Activated naive CD8-positive, alpha-beta T cell treated with anti-CD3 and anti-CD28 coated beads, Interleukin-2, amount 10 ng/mL, durations not matched to agents 7 days and 5 days (primary cell): ENCODE data around the gene SYS1. TPM values are rescaled to one million over a fixed set of nuclear protein-coding genes. Genes with fewer than 3 reads are reported as not detected.

ENCODE experiments used
- ATAC-seq: fragments of 150-1000 bp; cut with Tn5 transposase; one replicate; pipeline ENCODE4 v1.10.0; 2021; ENCODE audit warnings: low read depth, moderate library complexity
- POLR2A ChIA-PET: fragments of 350-600 bp; sonication (Branson Sonifier 250); formaldehyde crosslinking; loops from one replicate; lab custom pipeline; 2021; ENCODE audit warnings: antibody characterized with exemption; lab: Charles Lee
- DNase-seq: peaks from one replicate; pipeline ENCODE4 v3.0.0; 2021
- H3K27ac Mint-ChIP-seq: one replicate; pipeline ENCODE4 v1.8.0; 2022; ENCODE audit warnings: mild to moderate bottlenecking, mixed read lengths
- H3K27me3 Mint-ChIP-seq: one replicate; pipeline ENCODE4 v1.8.0; 2022; ENCODE audit warnings: mild to moderate bottlenecking, moderate library complexity, mixed read lengths
- H3K36me3 Mint-ChIP-seq: one replicate; pipeline ENCODE4 v1.8.0; 2021; ENCODE audit warnings: mild to moderate bottlenecking, mixed read lengths
- H3K4me1 Mint-ChIP-seq: one replicate; pipeline ENCODE4 v1.8.0; 2021; ENCODE audit warnings: mixed read lengths
- H3K4me3 Mint-ChIP-seq: one replicate; pipeline ENCODE4 v1.8.0; 2022; ENCODE audit warnings: mild to moderate bottlenecking, moderate library complexity, mixed read lengths
- H3K9me3 Mint-ChIP-seq: one replicate; pipeline ENCODE4 v1.8.0; 2021; ENCODE audit warnings: mixed read lengths
- total RNA-seq, 2 experiments: library from RNA; stranded (reverse); gene quantifications; one replicate each; pipeline ENCODE4 v1.2.3, GENCODE V29; 2021

Gene SYS1
- total RNA-seq, 2 experiments from 2014 or later = 34.9 to 38.6 TPM

DNA sequence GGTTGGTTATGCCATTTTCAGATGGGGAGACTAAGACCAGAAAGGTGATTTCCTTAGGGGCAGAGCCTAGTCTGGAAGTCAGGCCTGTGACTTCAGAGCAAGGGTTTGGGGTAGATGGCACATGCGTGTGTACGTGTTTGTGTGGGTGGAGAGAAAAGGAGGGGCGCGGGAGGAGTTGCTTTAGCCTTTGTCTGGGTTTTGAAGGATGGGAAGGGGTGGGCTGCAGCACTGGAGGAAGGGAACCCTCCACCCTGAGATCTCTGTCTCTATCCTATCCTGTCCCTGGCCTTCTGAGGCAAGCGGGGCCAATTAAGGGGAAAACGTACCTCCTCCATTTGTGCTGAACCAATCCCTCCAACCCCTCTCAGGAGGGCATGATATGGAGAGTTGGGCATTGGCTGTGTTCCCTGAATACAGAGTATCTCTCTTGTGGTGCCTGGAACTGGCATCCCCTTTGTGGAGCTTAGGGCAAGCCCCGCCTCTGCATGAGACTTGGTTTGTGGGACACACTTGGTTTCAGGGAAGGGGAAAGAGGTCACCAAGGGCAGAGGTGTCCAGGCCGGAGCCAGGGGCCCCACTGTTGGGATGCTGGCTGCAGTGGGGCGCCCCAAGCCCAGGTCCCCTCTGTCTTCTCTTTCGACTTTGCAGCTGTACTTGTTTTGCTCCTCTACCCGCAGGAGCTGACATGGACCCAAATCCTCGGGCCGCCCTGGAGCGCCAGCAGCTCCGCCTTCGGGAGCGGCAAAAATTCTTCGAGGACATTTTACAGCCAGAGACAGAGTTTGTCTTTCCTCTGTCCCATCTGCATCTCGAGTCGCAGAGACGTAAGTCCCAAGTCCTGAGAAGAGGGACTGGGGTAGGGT lies 45.1 kb downstream of the SYS1 start, which contains the start of gene DBNDD2:
DBNDD2 (plus strand) TSS at position 507 of the 863 bp plus-strand sequence; CDS start at position 686, 179 bp downstream.
- Mint-ChIP-seq H3K4me3 (peak within 1 kb of the TSS; percentile 83), H3K27ac (no peak within 1 kb of the TSS), H3K9me3 (no peaks in the 10 kb centered on the region), H3K27me3 (peaks cover 15% of the 10 kb centered on the region), H3K36me3 (peaks cover 4% of the 10 kb centered on the region), H3K4me1 (peaks cover 10% of the 10 kb centered on the region)
- no peak for DNase-seq
- no peak for ATAC-seq
- POLR2A ChIA-PET = interaction anchor here (1.2 to 2.8 kb wide), 3 partner anchors 8 to 34 kb away, joined by 3 to 23 read pairs (median 20); partner anchors contain the start of gene PIGT

DNA sequence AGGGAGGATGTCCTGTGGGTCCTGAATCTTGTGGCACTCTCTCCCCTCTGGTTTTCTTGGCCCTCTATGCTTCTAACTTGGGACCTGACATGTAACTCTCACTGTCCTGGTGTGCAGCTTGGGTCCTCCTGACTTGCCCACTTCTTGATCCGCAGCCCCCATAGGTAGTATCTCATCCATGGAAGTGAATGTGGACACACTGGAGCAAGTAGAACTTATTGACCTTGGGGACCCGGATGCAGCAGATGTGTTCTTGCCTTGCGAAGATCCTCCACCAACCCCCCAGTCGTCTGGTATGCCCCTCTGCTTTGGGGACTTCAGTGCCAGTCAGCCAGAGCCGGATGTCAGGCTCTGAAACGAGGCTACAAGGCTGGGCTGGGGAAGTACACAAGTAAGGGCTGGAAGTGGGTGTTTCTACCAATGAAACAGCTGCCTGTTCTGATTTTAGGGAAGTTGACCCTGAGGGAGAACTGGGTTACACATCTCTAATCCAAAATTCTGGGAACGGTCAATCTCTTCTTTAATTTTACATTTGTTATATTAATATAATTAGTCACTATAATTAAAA lies 45.8 kb downstream of the SYS1 start:
- peaks cover 10% of the 10 kb centered on the region for H3K4me1 Mint-ChIP-seq
- H3K27ac Mint-ChIP-seq = no peak overlapping the region
- POLR2A ChIA-PET = no interaction called here
- DNase-seq (no peak), ATAC-seq (no peak)
- peaks cover 15% of the 10 kb centered on the region for H3K27me3 Mint-ChIP-seq
- peaks cover 2% of the 10 kb centered on the region for H3K36me3 Mint-ChIP-seq
- H3K9me3 Mint-ChIP-seq = no peaks in the 10 kb centered on the region
- H3K4me3 Mint-ChIP-seq = no peak overlapping the region

DNA sequence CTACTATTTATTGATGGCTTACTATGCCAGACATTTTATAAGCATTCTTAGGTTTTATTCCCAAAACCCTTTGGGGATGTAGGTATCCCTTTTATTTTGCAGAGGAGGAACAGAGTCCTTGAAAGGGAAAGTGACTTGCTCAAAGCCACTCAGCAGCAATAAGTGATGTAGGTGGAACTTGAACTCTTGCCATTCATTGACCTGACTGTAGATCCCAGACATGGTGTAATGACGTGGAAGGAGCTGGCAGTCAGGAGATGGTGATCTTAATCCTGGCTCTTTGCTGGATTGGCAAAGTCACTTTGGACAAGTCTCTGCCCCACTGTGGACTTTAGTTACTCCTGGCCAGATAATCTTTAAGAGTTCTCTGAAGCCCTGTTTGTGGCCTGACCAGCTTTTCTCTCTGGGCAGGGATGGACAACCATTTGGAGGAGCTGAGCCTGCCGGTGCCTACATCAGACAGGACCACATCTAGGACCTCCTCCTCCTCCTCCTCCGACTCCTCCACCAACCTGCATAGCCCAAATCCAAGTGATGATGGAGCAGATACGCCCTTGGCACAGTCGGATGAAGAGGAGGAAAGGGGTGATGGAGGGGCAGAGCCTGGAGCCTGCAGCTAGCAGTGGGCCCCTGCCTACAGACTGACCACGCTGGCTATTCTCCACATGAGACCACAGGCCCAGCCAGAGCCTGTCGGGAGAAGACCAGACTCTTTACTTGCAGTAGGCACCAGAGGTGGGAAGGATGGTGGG lies 46.7 kb downstream of the SYS1 start:
- POLR2A ChIA-PET = interaction anchor here (1.3 kb wide), 1 partner anchor 35 kb away, joined by 3 read pairs; no protein-coding TSS in a partner anchor
- DNase-seq = no peak
- Mint-ChIP-seq H3K36me3 (peaks cover 2% of the 10 kb centered on the region), H3K27ac (no peak overlapping the region), H3K27me3 (peaks cover 9% of the 10 kb centered on the region), H3K4me1 (peaks cover 9% of the 10 kb centered on the region), H3K9me3 (no peaks in the 10 kb centered on the region), H3K4me3 (no peak overlapping the region)
- no peak for ATAC-seq

DNA sequence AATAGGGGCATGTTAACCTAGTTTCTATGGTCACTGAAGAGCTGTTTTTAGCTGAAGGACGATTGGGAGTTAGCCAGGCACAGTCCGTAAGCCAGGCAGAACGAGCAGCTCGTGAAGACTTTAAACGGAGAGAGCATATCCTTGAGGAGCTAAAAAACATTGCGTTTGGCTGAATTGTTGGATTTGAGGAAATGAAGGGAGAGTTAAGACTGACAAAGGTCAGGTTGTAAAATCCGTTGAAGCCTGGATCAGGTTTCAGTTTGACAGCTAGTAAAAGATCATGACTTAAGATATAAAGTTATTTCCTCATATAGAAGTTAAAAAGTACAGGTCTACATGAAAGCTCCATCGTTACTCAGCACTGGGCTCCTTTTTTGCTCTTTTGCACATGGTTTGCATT lies 47.9 kb downstream of the SYS1 start:
- Mint-ChIP-seq H3K27me3 (no peaks in the 10 kb centered on the region), H3K36me3 (peaks cover 2% of the 10 kb centered on the region), H3K4me1 (peaks cover 12% of the 10 kb centered on the region), H3K9me3 (no peaks in the 10 kb centered on the region), H3K27ac (no peak overlapping the region), H3K4me3 (no peak overlapping the region)
- POLR2A ChIA-PET = interaction anchor here (1.3 kb wide), 1 partner anchor 37 kb away, joined by 3 read pairs; no protein-coding TSS in a partner anchor
- ATAC-seq (no peak), DNase-seq (no peak)

DNA sequence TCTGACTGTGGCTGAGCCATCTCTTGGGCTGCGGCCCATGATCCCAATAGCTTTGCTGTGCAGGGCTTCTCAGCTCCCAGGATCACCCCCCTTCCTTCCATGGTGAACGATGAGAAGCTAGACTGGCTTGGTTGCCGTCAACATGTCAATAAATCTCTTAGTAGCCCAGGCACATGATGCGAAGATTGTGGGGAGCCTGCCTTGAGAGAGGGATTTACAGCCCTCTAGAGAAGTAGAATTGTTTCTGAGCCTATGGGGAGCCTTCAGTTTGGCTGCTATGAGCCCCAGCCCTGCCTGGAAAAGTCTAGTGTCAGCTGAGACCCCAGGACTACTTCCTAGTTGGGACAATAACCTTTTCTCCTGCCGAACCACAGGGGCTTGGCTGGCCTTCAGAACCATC lies 49.7 kb downstream of the SYS1 start:
- POLR2A ChIA-PET = interaction anchor here (0.6 to 1.9 kb wide), 2 partner anchors 35 to 39 kb away, joined by 3 to 7 read pairs; no protein-coding TSS in a partner anchor
- no peaks in the 10 kb centered on the region for H3K27me3 Mint-ChIP-seq
- no peaks in the 10 kb centered on the region for H3K9me3 Mint-ChIP-seq
- ATAC-seq = no peak
- peaks cover 19% of the 10 kb centered on the region for H3K4me1 Mint-ChIP-seq
- DNase-seq = no peak
- H3K4me3 Mint-ChIP-seq = no peak overlapping the region
- peaks cover 2% of the 10 kb centered on the region for H3K36me3 Mint-ChIP-seq
- no peak overlapping the region for H3K27ac Mint-ChIP-seq

DNA sequence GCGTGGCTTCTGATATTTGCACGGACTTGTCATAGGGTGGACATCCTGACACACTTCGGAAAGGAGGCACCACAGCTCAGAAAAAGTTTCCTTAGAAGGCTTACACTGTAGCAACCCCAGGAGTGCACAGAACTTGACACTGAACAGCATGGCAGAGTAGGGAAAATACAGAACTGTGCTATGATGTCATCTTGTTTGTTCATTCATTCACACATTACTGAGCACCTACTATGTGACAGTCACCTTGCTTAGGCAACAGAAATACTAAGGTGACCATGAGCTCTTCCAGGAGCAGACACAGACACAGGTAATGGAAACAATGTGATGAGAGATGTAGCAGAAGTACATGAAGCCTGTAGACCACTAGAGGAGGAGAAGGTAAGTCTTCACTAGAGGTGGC lies 50.5 kb downstream of the SYS1 start:
- Mint-ChIP-seq H3K27ac (no peak overlapping the region), H3K4me1 (peaks cover 24% of the 10 kb centered on the region), H3K36me3 (peaks cover 5% of the 10 kb centered on the region), H3K9me3 (no peaks in the 10 kb centered on the region), H3K4me3 (no peak overlapping the region), H3K27me3 (no peaks in the 10 kb centered on the region)
- no peak for DNase-seq
- no peak for ATAC-seq
- POLR2A ChIA-PET = interaction anchor here (1.0 to 1.9 kb wide), 2 partner anchors 23 to 40 kb away, joined by 3 to 7 read pairs; no protein-coding TSS in a partner anchor

DNA sequence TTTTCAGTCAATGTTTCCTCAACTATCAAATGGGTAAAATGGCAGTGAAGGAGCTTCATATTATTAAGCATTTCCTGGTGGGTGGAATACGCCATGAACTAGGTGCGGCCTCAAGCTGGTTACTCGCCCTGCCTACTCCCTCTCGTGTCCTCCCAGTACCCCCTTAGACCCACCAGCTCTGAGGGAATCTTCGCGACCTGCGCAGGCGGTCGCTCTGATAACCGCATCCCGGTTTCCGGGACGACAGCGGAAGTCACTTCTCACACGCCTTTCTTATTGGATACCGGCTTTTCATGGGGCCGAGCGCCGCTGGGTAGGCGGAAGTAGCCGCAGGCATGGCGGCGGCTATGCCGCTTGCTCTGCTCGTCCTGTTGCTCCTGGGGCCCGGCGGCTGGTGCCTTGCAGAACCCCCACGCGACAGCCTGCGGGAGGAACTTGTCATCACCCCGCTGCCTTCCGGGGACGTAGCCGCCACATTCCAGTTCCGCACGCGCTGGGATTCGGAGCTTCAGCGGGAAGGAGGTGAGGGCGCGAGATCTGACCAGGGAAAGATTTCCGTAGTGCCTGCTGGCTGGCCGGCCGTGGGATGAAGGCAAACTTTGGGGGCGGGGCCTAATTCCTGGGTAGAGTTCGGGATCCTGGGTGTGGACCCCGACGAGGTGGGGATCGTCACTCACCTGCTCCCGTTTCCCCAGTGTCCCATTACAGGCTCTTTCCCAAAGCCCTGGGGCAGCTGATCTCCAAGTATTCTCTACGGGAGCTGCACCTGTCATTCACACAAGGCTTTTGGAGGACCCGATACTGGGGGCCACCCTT lies 53.1 kb downstream of the SYS1 start, which contains the start of gene PIGT:
PIGT (plus strand) TSS at position 320 of the 816 bp plus-strand sequence; CDS start at position 336, 16 bp downstream.
- H3K4me3 Mint-ChIP-seq = peak within 1 kb of the TSS; percentile 92
- DNase-seq = peak; percentile 87
- H3K9me3 Mint-ChIP-seq = no peaks in the 10 kb centered on the region
- peak; percentile 95 for ATAC-seq
- no peaks in the 10 kb centered on the region for H3K27me3 Mint-ChIP-seq
- peak within 1 kb of the TSS; percentile 90 for H3K27ac Mint-ChIP-seq
- POLR2A ChIA-PET = interaction anchor here (0.5 to 1.8 kb wide), 11 partner anchors 9 to 576 kb away, joined by 3 to 20 read pairs (median 4); partner anchors contain the start of gene SYS1
- H3K36me3 Mint-ChIP-seq = peaks cover 11% of the 10 kb centered on the region
- peaks cover 26% of the 10 kb centered on the region for H3K4me1 Mint-ChIP-seq

DNA sequence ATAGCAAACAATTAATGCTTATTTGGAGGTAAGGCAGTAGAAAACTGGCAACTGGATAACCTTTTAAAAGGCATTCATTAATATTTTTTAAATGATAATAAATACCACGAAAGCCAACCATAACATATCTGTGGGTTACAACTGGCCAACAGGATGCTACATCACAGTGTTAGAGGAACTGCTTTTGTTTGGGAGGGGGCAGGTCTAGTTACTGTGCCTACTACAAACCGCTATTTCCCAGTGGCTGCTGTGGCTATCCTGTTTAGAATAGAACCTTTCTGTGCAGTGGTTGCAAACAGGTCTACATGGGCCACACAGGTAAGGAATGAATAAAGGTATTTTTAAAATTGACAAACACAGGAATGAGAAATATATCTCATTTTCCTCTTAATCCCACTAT lies 54.0 kb downstream of the SYS1 start:
- H3K36me3 Mint-ChIP-seq = peaks cover 11% of the 10 kb centered on the region
- no peak for DNase-seq
- POLR2A ChIA-PET = interaction anchor here (1.6 to 1.8 kb wide), 4 partner anchors 10 to 396 kb away, joined by 4 to 20 read pairs (median 12); partner anchors contain the start of gene SYS1
- H3K27me3 Mint-ChIP-seq = no peaks in the 10 kb centered on the region
- H3K27ac Mint-ChIP-seq = peak overlapping the region; percentile 90
- peaks cover 26% of the 10 kb centered on the region for H3K4me1 Mint-ChIP-seq
- H3K9me3 Mint-ChIP-seq = no peaks in the 10 kb centered on the region
- ATAC-seq = no peak
- H3K4me3 Mint-ChIP-seq = peak overlapping the region; percentile 92

Other genes starting within 250 kb of the SYS1 start
- gene WFDC5, start 248.0 kb upstream of the SYS1 start, total RNA-seq = not detected
- gene WFDC12, start 238.7 kb upstream of the SYS1 start, total RNA-seq = not detected
- not detected for gene PI3, start 188.3 kb upstream of the SYS1 start, total RNA-seq
- gene SEMG1, start 156.1 kb upstream of the SYS1 start, total RNA-seq = not detected
- gene SEMG2, start 141.8 kb upstream of the SYS1 start, total RNA-seq = not detected
- gene SLPI, start 108.6 kb upstream of the SYS1 start, total RNA-seq = not detected
- gene RBPJL, start 56.3 kb upstream of the SYS1 start, total RNA-seq = not detected
- gene MATN4, start 54.9 kb upstream of the SYS1 start, total RNA-seq = under 1 TPM; 0.14 to 0.30 TPM
- gene SDC4, start 14.7 kb upstream of the SYS1 start, total RNA-seq = 1 to 10 TPM; 7.0 to 7.1 TPM
- not detected for gene TP53TG5, start 15.2 kb downstream of the SYS1 start, total RNA-seq
- 10 to 100 TPM; 21.1 TPM for gene DBNDD2, start 45.1 kb downstream of the SYS1 start, total RNA-seq
- 10 to 100 TPM; 64.9 to 72.7 TPM for gene PIGT, start 53.0 kb downstream of the SYS1 start, total RNA-seq
- not detected for gene WFDC2, start 106.6 kb downstream of the SYS1 start, total RNA-seq
- gene SPINT3, start 152.5 kb downstream of the SYS1 start, total RNA-seq = not detected
- not detected for gene WFDC6, start 176.3 kb downstream of the SYS1 start, total RNA-seq
- gene EPPIN, start 184.2 kb downstream of the SYS1 start, total RNA-seq = not detected
- not detected for gene WFDC8, start 216.1 kb downstream of the SYS1 start, total RNA-seq